GM18870 (cell line): ENCODE results near the gene WHRN.

Experiments used
- ATAC-seq: cut with Tn5 transposase; IDR thresholded peaks from one replicate; pipeline ENCODE4 v1.9.1; 2021; ENCODE audit warnings: moderate library complexity; ENCODE audit not compliant: unreplicated experiment

WHRN gene

DNA sequence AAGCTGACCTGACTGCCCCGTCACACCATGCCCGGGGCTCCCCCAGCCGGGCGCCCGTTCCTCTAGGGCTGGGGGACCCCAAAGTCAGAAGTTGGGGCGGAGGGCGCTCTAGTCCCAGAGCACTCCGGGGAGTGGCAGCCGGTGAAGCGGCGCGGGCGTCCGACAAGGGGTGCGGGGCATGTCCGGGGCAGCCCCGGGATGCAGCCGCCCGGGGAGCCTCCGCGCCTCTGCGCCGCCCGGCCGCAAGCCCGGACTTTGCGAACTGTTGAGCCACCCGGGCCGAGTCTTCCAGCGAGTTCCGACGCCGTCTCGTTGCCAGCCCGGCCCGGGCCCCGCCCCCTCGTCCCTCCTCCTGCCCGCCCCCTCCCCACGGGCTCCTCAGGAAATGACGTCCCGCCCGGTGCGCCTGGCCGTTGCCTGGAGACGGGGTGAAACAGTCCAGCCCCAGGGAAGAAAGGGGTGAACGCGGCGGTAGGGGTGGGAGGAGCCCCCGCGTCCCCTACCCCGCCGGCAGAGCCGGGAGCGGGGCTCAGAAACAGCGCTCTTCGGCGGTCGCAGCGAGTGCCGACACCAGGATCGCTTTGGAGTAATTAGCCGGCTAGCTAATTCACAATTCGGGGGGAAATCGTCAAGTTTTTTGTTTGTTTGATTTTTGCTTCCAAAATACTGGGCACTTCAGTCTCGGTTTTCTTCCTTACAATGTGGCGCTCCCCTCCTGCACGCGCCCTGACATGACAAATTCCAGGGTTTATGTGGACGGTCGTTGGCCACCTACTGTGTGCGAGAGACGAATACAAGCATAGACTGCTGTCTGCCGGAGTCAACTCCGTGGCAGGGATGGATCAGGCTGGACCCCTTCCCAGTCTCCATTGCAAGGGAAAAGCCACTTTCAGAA, at the start of gene WHRN:
Gene WHRN, minus strand, starts transcription at position 287 of the 895 bp plus-strand sequence. CDS start 672 bp downstream, outside the sequence.
- ATAC-seq = no peak

GRCh38 chr9:114553202-114553601, 47.9 kb upstream of the WHRN start:
- no peak for ATAC-seq

GRCh38 chr9:114552706-114553105, 47.4 kb upstream of the WHRN start:
- no peak for ATAC-seq

DNA sequence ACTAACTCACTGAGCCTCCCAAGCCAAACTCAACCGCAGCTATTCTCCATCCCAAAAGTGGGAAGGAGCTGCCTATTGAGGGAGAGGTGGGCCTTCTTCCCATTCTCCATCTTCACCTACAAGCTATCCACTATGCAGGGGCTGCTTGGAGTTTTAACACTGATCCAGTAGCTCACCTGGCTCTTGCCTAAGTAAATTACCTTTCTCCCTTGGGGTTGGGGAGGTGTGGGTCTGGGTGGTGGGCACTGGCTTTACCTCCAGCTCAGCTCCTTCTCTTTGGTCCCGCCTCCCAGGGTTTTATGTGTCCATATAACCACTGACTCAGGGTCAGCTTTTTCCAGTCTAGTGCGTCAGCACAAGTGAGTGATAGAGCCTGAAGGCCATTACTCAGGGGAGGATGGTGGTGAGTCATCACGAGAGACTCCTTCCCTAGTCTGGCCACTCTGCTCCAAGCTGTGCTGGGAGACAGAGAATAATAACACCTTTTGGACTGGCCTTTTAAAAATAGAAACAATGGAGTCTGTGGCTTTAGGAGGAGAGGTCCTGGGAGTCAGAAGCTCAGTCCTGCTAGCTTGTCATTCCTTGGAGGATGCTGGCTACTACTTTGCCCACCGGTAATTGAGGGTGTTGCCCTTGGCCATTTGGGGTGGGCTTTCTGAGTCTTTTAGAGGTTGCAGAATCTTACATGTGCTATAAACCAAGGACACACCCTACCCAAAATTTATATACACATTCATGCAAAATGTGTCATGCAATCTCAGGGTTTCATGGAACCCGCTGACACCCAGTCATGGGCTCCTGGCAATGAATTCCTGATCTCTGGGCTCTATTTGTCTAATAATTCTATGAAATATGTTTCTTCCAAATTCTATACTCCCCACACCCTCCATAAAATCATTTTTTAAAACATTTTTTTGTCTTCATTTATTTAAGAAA, 46.7 kb upstream of the WHRN start:
- no peak for ATAC-seq

- ATAC-seq = no peak
Observed at GRCh38 chr9:114549697-114550330, 44.5 kb upstream of the WHRN start.

- ATAC-seq = no peak
Observed at GRCh38 chr9:114546851-114547250, 41.6 kb upstream of the WHRN start.

DNA sequence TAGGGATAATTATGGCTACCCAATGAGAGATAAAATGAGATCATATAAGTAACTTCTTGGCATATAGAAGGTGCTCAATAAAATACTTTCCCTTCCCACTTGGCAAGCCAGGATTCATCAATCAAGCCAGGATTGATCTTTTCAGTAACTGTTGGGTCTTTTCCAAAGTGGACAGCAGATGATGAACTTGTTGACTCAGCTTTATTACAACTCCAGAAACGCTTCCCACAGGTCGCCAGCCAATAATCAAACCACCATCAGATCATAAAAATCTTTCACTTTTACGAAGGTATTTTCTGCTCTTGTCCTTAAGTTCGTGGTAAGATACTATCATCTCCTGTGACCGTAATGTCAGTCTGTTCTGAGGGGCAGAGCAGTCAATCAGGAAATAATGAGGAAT, 39.8 kb upstream of the WHRN start:
- ATAC-seq = no peak

- ATAC-seq = no peak
Observed at GRCh38 chr9:114539701-114540380, 34.6 kb upstream of the WHRN start.

- no peak for ATAC-seq
Observed at GRCh38 chr9:114538241-114538640, 33.0 kb upstream of the WHRN start.

- ATAC-seq = no peak
Observed at GRCh38 chr9:114532561-114533237, 27.4 kb upstream of the WHRN start.

GRCh38 chr9:114529285-114529684, 24.0 kb upstream of the WHRN start:
- ATAC-seq = no peak

DNA sequence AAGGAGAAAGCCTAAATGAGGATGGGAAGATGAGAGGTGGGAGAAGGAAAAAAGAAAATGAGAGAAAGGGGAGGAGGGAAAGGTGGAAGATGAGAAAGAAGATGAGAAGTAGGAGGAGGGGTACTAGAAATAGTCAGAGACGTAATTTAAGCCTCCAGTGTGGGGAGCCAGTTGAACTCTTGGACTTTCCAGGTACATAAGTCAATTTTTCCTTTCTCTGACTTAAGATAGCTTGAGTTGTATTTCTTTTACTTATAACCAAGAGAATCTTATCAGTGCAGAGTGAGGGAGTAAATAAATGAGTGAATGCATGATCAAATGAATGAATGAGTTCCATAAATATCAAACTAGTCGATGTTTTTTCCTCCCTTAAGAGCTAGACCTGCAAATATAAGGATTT, 21.5 kb upstream of the WHRN start:
- no peak for ATAC-seq

DNA sequence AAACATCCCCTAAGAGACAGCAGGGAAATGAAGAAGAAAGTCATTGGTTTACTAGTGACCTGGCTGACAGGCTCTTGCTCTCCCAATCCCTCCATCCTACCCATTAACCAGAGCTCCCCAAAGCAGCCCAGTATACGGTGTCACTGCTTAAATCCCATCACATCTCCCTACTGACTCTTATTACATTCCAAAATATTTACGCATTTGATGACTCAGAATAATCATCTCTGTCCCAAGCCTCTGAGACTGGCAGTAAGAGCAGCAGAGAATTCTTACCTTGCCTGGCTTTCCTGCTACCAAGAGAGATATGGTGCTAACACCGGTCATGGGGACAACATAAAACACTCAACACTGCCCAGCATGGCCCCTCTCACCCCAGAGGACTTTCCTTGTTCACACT, 20.2 kb upstream of the WHRN start:
- no peak for ATAC-seq

DNA sequence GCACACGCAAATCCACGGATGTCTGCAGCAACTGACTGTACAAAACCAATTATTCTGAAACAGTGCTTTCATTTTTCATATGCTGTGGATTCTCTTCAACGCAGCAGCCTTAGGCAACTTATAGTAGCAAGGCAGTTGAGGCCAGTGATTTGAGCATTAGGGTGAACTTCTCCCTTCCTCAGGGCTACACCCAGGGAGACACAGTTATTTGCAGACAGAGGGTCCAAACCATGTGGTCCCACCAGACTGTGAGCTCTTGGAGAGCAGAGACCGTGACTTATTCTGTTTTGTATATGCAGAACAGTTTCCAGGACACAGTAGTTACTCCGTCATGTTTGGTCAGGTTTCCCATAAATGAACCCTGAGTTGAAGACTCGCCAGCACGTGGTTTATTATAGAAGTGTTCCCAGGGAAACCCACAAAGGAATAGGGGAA, 19.0 kb upstream of the WHRN start:
- no peak for ATAC-seq

DNA sequence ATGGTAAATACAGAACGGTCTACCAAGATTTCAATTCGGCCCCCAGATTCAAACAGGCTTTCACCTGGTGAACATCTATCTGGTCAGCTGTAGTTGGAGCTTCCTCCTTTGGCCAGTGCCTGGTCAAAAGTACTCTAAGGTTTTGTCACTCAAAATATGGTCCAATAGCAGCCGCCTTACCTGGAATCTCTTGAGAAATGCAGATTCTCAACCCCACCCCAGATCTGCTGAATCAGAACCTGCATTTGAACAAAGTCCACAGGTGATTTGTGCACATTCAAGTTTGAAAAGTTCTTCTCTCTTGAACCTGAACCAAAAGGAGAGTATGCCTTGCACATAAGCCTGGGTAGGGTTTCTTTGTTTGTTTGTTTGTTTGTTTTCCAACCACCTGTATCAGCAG, 17.6 kb upstream of the WHRN start:
- no peak for ATAC-seq

DNA sequence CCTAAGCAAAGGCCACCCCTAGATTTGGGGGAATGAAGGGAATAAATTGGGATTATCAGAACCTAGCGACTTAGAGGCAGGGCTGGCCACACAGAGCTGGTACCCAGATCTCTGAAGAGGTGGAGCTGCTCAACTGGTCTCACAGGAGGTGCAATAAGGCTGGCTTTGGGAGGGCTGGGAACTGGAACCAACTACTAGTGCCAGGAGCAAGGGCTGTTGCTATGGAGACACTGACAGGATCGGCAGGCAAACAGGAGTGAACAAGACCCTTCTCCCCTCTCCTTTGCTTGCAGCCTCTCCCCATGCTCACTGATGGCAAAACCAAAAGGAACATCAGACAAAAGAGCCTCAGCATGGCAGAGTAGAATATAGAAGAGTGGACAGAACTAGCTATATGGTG, 17.0 kb upstream of the WHRN start:
- no peak for ATAC-seq

- no peak for ATAC-seq
Observed at GRCh38 chr9:114521846-114522245, 16.6 kb upstream of the WHRN start.

GRCh38 chr9:114518599-114519022, 13.3 kb upstream of the WHRN start:
- peak; percentile 77 for ATAC-seq

- ATAC-seq = no peak
Observed at GRCh38 chr9:114518120-114518519, 12.8 kb upstream of the WHRN start.

DNA sequence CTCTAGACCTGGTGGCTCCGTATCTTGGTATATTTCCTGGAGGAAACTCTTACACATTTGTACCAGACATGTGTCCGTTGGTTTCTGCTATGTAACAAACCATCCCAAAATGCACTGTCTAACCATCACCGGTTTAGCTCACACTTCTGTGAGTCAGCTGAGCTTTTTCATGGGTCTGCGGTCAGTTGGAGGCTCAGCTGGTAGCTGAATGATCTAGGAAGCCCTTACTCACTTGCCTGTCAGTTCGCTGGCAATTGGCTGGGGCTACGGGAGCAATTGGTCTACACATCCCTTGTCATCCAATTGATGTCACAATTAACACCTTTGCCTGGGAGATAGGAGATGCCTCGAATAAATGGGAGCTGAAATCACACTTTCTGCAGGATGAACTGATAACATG, 11.6 kb upstream of the WHRN start:
- no peak for ATAC-seq
